GM18867 (cell line): Measurements from ENCODE around the gene VWA7.

Source experiments
- ATAC-seq: cut with Tn5 transposase; IDR thresholded peaks from one replicate; pipeline ENCODE4 v1.9.1; 2021; ENCODE audit warnings: mild to moderate bottlenecking, moderate library complexity; ENCODE audit not compliant: unreplicated experiment

VWA7 gene

DNA sequence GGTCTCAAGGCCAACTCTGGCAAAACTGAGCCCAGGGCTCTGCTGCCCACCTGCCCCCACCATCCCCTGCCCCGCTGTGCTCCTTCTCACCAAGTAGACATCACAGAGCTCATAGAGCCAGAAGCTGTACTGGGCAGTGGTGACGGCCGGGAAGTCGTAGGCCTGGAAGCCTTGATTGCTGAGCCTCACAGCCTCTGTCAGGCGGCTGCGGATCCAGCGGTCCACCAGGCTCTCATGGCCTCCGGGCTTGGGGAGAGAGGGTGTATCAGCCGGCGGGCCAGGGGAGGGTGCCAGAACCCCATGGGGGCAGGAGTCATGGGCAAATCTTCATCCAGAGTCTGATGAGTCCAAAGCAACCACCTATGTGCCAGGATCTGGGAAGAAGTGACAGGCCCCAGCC lies 2.8 kb upstream of the VWA7 start:
- ATAC-seq, result no peak

- ATAC-seq, result no peak
Measured at GRCh38 chr6:31778999-31779885, 2.1 kb upstream of the VWA7 start.

DNA sequence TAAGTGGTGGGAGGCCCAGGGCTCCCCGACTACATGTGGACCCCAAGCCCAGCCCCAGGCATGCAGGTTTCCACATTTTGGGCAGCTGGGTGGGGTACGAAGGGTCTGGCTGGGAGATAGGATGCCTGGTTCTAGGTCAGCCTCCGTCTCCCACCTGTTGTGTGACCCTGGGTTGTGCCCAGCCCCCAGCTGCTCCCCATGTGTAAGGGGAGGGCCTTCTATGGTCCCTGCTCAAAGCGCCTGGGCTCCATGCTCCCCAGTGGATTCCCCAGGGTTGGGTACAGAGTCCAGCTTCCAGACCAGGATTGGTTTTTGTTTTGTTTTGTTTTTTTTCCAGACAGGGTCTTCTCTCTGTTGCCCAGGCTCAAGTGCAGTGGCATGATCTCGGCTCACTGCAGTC lies 1.1 kb upstream of the VWA7 start:
- ATAC-seq, result no peak

- no peak for ATAC-seq
Measured at GRCh38 chr6:31777667-31778050, 531 bp upstream of the VWA7 start.

DNA sequence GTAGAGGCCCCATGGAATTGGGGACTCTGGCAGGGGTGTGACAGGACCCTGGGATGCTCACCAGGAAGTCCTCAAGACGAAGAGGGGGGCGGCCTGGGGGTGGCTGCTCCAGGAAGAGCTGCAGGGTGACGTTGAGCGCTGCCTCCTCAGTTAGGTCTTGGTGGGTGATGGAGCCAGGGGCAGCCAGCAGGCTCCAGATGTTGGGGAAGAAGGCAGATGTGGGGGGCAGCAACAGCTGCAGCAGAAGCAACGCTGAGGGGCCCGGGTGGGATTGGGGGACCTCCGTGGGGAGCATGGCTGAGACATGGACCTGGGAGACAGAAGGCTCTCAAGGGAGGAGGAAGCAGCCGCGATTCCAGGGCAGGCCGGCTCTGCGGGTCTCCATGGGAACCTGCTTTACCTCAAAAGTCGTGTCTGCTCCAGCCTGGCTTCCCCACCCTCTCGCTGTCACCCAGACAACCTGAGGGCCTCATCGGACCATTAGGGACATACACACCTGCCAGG lies 591 bp downstream of the VWA7 start:
- no peak for ATAC-seq

DNA sequence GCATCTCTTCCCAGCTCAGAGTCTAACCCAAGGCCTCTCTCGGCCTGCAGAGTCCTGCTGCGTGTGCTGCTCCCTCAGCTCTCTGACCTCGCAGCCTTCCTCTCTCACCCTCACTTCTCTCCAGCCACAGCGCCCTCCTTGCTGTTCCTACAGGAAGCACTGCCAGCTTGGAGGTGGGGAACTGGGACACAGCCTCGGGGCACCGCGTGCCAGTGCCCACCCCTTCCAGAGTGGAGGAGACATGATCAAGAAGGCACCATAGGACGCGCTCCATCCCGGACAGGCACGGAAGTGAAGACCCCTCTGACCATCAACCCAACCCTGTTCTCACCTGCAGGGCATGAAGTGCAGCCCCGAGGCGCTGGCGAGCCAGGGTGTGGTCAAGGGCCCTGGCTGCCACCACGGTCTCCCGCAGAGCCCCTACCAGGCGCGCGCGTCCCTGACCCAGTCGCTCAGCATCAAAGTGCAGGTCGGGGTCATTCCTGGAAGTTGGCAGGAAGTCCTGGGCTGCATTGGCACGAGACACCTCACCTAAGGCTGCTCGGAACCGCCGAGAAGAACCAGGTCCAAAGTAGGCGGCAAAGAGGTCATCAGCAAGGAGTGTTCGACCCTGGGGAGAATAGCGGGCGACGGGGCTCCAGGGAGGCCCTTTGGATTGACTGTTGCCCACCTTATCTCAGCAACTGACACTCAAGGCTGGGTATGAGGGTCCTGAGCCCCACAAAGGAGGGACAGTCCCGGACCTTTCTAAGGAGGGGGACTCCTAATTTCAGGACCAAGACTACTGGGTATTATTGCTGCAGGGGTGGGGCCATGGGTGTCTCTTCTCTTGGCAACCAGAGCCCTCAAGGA lies 1.3 kb downstream of the VWA7 start:
- no peak for ATAC-seq

DNA sequence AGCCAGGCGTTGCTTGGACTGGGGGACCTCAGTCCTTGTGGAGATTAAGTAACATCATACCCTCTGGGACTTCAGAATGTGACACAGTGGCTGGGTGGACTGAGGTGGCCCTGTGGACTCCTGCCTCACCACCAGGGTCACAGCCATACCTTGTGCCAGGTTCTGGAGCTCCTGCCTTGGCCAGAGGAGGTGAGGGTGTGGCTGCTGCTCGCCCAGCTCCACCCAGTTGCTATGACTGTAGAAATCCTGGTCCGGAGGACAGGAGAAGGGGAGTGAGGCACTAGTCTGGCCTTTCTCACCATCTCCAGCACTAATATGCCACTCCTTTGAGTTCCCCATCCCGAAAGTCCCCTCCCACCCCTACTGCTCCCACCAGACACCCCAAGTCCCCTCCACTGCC lies 1.9 kb downstream of the VWA7 start:
- ATAC-seq, result no peak

GRCh38 chr6:31771992-31772358 lies 5.2 kb downstream of the VWA7 start:
- no peak for ATAC-seq

- no peak for ATAC-seq
Measured at GRCh38 chr6:31770860-31771259, 6.3 kb downstream of the VWA7 start.

GRCh38 chr6:31769684-31770371 lies 7.3 kb downstream of the VWA7 start:
- no peak for ATAC-seq

DNA sequence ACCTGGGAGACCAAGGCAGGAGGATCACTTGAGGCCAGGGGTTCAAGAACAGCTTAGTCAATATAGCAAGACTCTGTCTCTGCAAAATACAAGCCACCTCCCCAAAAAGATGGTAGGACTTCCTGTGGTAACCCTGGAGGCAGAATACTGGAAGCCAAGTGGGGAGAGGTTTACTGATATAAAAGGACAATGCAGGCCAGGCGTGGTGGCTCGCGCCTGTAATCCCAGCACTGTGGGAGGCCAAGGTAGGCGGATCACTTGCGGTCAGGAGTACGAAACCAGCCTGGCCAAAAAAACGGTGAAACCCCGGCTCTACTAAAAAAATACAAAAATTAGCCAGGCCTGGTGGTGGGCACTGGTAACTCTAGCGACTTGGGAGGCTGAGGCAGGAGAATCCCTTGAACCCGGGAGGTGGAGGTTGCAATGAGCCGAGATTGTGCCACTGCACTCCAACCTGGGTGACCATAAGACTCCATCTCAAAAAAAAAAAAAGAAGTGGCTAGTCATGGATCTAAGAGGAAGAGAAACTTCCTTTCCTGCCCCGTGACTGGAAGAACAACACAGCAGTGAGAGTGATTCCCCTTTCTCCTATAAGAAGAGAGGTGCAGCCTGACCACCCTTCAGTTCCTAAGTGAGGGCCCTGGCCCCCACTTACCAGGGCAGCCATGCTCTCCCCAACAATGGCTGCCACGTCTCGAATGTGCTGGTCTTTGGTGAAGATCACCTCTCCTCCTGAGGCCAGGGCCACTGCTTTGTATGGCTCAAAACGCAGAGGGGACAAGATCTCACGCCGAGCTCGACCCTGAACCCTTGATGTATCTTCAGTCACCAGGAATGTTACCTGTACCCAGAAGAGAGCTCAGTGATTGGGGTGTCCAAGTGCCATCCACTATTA lies 8.5 kb downstream of the VWA7 start:
- no peak for ATAC-seq

DNA sequence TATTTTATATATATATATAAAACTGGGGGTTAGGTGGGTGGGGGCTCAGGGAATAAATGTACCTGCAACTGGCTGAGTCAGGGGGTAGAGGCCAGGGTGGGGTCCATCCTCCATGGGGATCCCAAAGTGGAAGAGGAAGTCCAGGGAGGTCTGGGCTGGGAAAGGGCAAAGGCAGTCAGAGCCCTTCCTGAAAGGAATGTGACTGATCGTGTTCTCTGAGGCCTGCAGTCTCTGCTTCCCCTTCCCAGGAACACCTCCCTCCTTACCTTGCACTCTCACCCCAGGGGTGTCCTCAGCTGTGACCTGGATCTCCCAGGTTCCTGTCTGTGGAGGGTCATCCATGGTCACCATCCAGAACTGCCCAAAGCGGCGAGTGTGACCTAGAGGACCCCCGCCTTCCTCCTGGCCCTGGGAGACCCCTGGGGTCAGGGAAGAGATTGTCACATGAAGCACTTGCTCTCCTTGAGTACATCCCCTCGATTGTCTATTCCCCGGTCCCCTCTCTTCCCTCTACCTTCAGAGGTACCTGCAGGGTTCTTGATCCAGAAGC lies 10.0 kb downstream of the VWA7 start:
- ATAC-seq, result no peak

DNA sequence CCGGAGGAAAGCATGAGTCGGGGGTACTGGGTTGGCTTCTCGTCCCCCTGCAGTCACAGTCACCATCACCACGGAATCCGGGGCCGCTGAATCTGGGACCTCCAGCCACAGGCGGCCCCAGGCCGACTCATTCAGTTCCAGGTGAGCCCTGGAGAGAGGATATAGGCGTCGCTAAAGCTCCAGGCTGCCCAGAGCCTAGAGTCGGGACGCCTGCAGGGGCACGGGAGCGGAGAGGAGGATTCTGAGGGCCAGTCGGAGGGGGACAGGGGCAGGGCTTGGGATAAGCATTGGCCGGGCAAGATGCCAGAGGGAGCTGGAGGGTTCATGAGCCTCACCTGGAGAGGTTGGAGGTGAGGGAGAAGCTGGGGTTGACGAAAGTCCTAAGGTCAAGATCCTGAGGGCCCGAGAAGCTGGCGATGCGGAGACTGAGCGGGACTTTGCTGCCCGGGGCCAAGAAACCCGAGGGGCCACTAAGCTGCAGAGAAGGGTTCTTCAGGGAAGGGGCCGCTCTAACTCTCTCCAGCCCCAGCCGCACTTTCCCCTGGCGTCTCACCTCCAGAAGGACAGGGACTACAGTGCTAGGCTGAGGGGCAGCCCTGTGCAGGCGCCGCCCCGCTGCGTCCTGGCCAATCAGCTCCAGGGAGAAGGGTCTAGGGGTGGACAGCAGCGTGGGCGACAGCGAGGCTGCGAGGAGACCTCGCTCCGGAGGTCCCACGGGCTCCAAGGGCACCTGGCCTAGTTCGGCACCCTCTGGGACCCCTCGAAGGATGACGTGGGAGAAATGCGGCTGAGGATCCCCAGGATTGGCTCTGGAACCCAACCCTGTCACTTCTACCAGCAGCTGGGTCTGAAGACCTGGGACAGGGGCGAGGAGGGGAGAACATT lies 11.0 kb downstream of the VWA7 start:
- ATAC-seq, result no peak

GRCh38 chr6:31765559-31765909 lies 11.6 kb downstream of the VWA7 start:
- no peak for ATAC-seq

DNA sequence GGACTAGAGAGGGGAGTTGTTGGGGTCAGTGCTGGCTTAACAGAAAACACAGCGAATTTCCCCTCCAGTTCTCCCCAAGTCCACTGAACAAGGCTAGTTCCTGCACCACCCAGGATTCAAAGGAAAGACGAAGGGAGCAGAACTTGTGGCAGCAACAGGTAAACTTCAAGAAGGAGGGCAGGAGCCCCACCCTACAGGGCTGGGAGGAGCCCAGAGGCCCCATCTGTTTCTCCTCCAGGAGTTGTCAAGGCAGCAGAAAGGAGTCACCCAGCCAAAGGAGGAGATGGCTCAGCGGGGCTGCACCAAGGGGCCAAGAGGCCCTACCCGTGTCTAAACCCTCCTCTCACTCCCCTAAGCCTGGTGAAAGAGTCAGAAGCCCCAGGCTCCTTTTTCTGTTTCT lies 12.9 kb downstream of the VWA7 start:
- ATAC-seq, result no peak

GRCh38 chr6:31763619-31763940 lies 13.5 kb downstream of the VWA7 start:
- no peak for ATAC-seq

DNA sequence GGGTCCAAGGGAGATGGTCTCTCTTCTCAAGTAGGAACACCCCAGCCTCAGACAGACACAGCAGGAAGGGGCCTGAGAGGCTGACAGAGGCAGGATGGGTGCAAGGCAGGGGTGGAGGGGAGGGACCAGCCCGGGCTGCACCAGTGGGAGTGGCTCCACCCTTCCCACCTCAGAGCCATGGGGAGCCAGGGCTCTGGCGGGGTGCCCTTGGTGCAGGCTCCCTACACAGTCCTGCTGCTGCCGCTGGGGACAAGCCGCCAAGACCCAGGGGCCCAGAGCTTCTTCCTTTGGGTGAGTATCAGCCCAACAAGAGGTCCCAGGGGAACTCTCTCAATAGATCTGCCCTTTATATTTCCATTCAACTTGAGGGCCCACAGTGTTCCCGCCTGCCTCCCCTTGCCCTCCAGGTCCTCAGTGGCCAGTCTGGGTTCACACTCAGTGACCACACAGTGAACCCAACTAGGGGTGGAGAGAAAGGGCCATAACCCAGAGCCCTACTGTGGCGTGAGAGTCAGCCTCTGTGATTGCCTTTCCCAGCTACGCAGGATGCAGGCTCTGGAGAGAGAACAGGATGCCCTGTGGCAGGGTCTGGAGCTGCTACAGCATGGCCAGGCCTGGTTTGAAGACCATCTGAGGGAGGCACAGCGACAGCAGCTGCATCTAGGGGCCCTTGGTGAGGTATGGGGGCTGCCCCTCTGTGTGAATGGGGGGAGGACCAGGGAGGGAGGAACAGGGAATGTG lies 14.1 kb downstream of the VWA7 start:
- ATAC-seq, result no peak

- ATAC-seq, result no peak
Measured at GRCh38 chr6:31762356-31762755, 14.8 kb downstream of the VWA7 start, which contains the start of gene SAPCD1. TSS of gene SAPCD1 (plus strand) at chr6:31762656. CDS start at chr6:31763055, 399 bp downstream.

- ATAC-seq, result no peak
Measured at GRCh38 chr6:31761343-31761742, 15.8 kb downstream of the VWA7 start.
